Keratinocyte (primary cell): ENCODE measurements around the gene RHOBTB1. TPM values are rescaled to one million over a fixed set of nuclear protein-coding genes. Genes with fewer than 3 reads are reported as not detected.

Experiments
- DNase-seq: peaks from one replicate; pipeline ENCODE4 v3.0.0-alpha.2; 2011; ENCODE audit warnings: low read depth, missing footprints, low spot score
- FAIRE-seq: peaks from 2 replicates; lab custom pipeline; 2011; peaks lifted over from hg19 to GRCh38; lab: Jason Lieb, UNC
- H2AFZ ChIP-seq: 2 replicates; pipeline ENCODE4 v1.6.0; 2012; ENCODE audit warnings: low read length, control low read depth, inconsistent platforms; ENCODE audit not compliant: control insufficient read depth
- H3K27ac ChIP-seq: 2 replicates; pipeline ENCODE4 v1.5.1; 2011; ENCODE audit warnings: low read length; ENCODE audit not compliant: control insufficient read depth, insufficient read depth
- H3K27me3 ChIP-seq: 3 replicates; pipeline ENCODE4 v1.6.0; 2011; ENCODE audit warnings: low read length; ENCODE audit not compliant: control insufficient read depth, insufficient read depth; ENCODE audit errors: extremely low read depth
- H3K36me3 ChIP-seq, 2 experiments: 2 replicates in 1 of 2; 3 replicates in 1 of 2; pipeline ENCODE4 v1.5.1; 2011; ENCODE audit warnings: low read length in 2 of 2, mild to moderate bottlenecking in 1 of 2; ENCODE audit not compliant: control insufficient read depth in 2 of 2, insufficient read depth in 2 of 2; ENCODE audit errors: extremely low read depth in 1 of 2
- H3K4me1 ChIP-seq: 3 replicates; pipeline ENCODE4 v1.5.1; 2011; ENCODE audit warnings: low read length; ENCODE audit not compliant: control insufficient read depth, insufficient read depth; ENCODE audit errors: extremely low read depth
- H3K4me2 ChIP-seq: 3 replicates; pipeline ENCODE4 v1.6.0; 2011; ENCODE audit warnings: low read depth, low read length; ENCODE audit not compliant: control insufficient read depth, insufficient read depth; ENCODE audit errors: extremely low read depth
- H3K4me3 ChIP-seq, 3 experiments: fragments of 200-600 bp in 1 of 3; sonication (generic) in 1 of 3; 2 replicates in 2 of 3; 3 replicates in 1 of 3; pipeline ENCODE4 v1.5.1; 2011 to 2016; ENCODE audit warnings: low read length in 3 of 3, mild to moderate bottlenecking in 3 of 3, control low read depth in 2 of 3, inconsistent platforms in 1 of 3, low read depth in 1 of 3, mixed read lengths in 1 of 3, mixed run types in 1 of 3, moderate library complexity in 1 of 3; ENCODE audit not compliant: control insufficient read depth in 2 of 3, insufficient read depth in 2 of 3; ENCODE audit errors: extremely low read depth in 1 of 3
- H3K79me2 ChIP-seq: 2 replicates; pipeline ENCODE4 v1.6.0; 2012; ENCODE audit warnings: low read length; ENCODE audit not compliant: control insufficient read depth, insufficient read depth
- H3K9ac ChIP-seq: 3 replicates; pipeline ENCODE4 v1.6.0; 2011; ENCODE audit warnings: low read length; ENCODE audit not compliant: control insufficient read depth, insufficient read depth; ENCODE audit errors: extremely low read depth
- H3K9me1 ChIP-seq: 3 replicates; pipeline ENCODE4 v1.6.0; 2011; ENCODE audit warnings: low read length; ENCODE audit not compliant: control insufficient read depth, insufficient read depth; ENCODE audit errors: extremely low read depth
- H3K9me3 ChIP-seq: 2 replicates; pipeline ENCODE4 v1.5.1; 2012; ENCODE audit warnings: low read depth, low read length; ENCODE audit not compliant: control insufficient read depth
- H4K20me1 ChIP-seq: 3 replicates; pipeline ENCODE4 v1.6.0; 2011; ENCODE audit warnings: low read length; ENCODE audit not compliant: control insufficient read depth, insufficient read depth; ENCODE audit errors: extremely low read depth
- CTCF ChIP-seq, 3 experiments: IDR thresholded peaks in 1 of 3; conservative IDR thresholded peaks in 1 of 3; optimal IDR thresholded peaks in 1 of 3; 2 replicates in 2 of 3; 3 replicates in 1 of 3; pipeline versions ENCODE3 to v1.5.1; 2011; ENCODE audit warnings: low read length in 3 of 3, mild to moderate bottlenecking in 3 of 3, moderate library complexity in 2 of 3, control low read depth in 1 of 3, inconsistent platforms in 1 of 3; ENCODE audit not compliant: insufficient read depth in 2 of 3; ENCODE audit errors: extremely low read depth in 1 of 3
- EZH2 ChIP-seq: IDR thresholded peaks from one replicate; pipeline ENCODE4 v1.6.1; 2012; ENCODE audit warnings: inconsistent platforms, mild to moderate bottlenecking, low read length, moderate library complexity
- dilution Hi-C: fragments of 300-500 bp; cut with MboI; formaldehyde crosslinking; loops from one replicate; pipeline ENCODE4 v1.7.0; 2020; ENCODE audit warnings: low sequenced_read_pairs; ENCODE audit not compliant: extremely low pct_ligation_motif_present
- polyA plus RNA-seq, 5 experiments: library from polyadenylated mRNA; depleted of rRNA in 3 of 5; stranded (reverse) in 3 of 5; stranded (forward) in 1 of 5; unstranded in 1 of 5; fragments of >200 nt; gene quantifications; 1 replicate in 1 of 5; 2 replicates in 3 of 5; 3 replicates in 1 of 5; pipeline versions ENCODE4 v1.2.1 to v1.2.3, GENCODE V29; 2011 to 2012; ENCODE audit warnings: missing spikeins in 2 of 5, low read depth in 1 of 5, low replicate concordance in 1 of 5

RHOBTB1 gene
- polyA plus RNA-seq, 1 donor (not counting 4 experiments of a cell fraction or from before 2014, with no cell fraction given) = 4.6 TPM

- Histone ChIP-seq H3K79me2 (no peaks in the 10 kb centered on the region), H3K27ac (no peak overlapping the region), H3K9me3 (no peaks in the 10 kb centered on the region), H3K9ac (no peak overlapping the region), H3K9me1 (no peaks in the 10 kb centered on the region), H3K27me3 (no peaks in the 10 kb centered on the region), H3K36me3 (no peaks in the 10 kb centered on the region), H2AFZ (no peak overlapping the region), H4K20me1 (no peaks in the 10 kb centered on the region), H3K4me3 (no peak overlapping the region), H3K4me1 (peaks cover 26% of the 10 kb centered on the region), H3K4me2 (no peak overlapping the region)
- DNase-seq = no peak
- FAIRE-seq = peak; percentile 69
- dilution Hi-C loops = no loop called here
- TF ChIP-seq CTCF (optimal IDR thresholded peaks at IDR 0.05 in 1 of 3, IDR thresholded peaks at IDR 0.05 in 1 of 3, conservative IDR thresholded peaks at IDR 0.05 in 1 of 3; ENCODE audit: extremely low read depth in 1 of 3, insufficient read depth in 2 of 3, low read length in 3 of 3) (no peak), EZH2 (no peak)
These were observed 19.0 kb upstream of the RHOBTB1 start for GRCh38 chr10:60962946-60963345.

DNA sequence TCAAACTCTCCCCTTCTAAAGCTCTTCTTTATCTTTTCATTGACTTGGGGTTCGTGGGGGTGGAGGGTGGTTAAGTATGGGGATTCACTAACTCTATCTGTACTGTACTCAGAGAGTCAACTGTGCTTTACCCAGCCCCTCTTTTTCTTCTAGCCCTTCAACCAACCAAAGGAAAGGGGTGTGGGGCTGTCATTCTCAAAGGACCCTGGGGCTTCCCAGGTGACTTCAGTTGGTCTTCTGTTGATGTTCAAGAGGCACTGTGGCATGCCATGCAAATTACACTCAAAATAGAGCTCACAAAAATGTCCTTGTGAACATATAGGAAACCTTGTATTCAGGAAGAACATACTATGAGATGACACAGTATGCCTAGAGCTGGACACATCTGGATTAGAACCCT, 16.9 kb upstream of the RHOBTB1 start:
- H3K27ac ChIP-seq = no peak overlapping the region
- H3K36me3 ChIP-seq = no peaks in the 10 kb centered on the region
- no peaks in the 10 kb centered on the region for H3K9me3 ChIP-seq
- no peaks in the 10 kb centered on the region for H3K79me2 ChIP-seq
- DNase-seq (no peak), FAIRE-seq (no peak)
- H2AFZ ChIP-seq = no peak overlapping the region
- H3K27me3 ChIP-seq = no peaks in the 10 kb centered on the region
- H3K4me3 ChIP-seq = no peak overlapping the region
- no peak for TF ChIP-seq EZH2
- TF ChIP-seq CTCF (optimal IDR thresholded peaks at IDR 0.05 in 1 of 3, IDR thresholded peaks at IDR 0.05 in 1 of 3, conservative IDR thresholded peaks at IDR 0.05 in 1 of 3; ENCODE audit: extremely low read depth in 1 of 3, insufficient read depth in 2 of 3, low read length in 3 of 3) = no peak
- H3K4me2 ChIP-seq = no peak overlapping the region
- no peaks in the 10 kb centered on the region for H4K20me1 ChIP-seq
- H3K4me1 ChIP-seq = peaks cover 27% of the 10 kb centered on the region
- dilution Hi-C loops = no loop called here
- no peak overlapping the region for H3K9ac ChIP-seq
- H3K9me1 ChIP-seq = no peaks in the 10 kb centered on the region
